ENCODE measurements around the gene SP3. TPM values are rescaled to one million over a fixed set of nuclear protein-coding genes. Genes with fewer than 3 reads are reported as not detected.

The SP3 gene
- total RNA-seq, 2 donors from 2014 or later = 41.0 to 42.8 TPM

GRCh38 chr2:173963323-173963816 is 1.8 kb downstream of the SP3 start:
- H3K27me3 ChIP-seq = no peaks in the 10 kb centered on the region
- peak in 1 of 4 donors; percentile 58 for DNase-seq
- TF ChIP-seq POLR2A (IDR thresholded peaks at IDR 0.05) = no peak
- TF ChIP-seq CTCF (IDR thresholded peaks at IDR 0.05) = peak in 5 of 7 experiments; percentile 20 to 58 (median 44)
- ATAC-seq = peak; percentile 3
- no peaks in the 10 kb centered on the region for H3K36me3 ChIP-seq (replicated peaks in 1 of 2; ENCODE audit: insufficient read depth in 1 of 2, low read depth in 2 of 2)
- H3K4me1 ChIP-seq = peaks cover 49% of the 10 kb centered on the region
- H3K27ac ChIP-seq = peak overlapping the region; percentile 92 to 100 (median 100)
- peak overlapping the region; percentile 37 to 99 for H3K4me3 ChIP-seq
- intact Hi-C loops (cut with DNase I) = no loop called here
- WGBS, 2 donors = 0 to 1% methylated on average over 17 to 36 of the region's 44 CpGs
- H3K9me3 ChIP-seq = no peaks in the 10 kb centered on the region

GRCh38 chr2:173962583-173963110 is 2.5 kb downstream of the SP3 start:
- TF ChIP-seq CTCF (IDR thresholded peaks at IDR 0.05) = no peak
- no peak for TF ChIP-seq POLR2A (IDR thresholded peaks at IDR 0.05)
- no peaks in the 10 kb centered on the region for H3K9me3 ChIP-seq
- H3K27ac ChIP-seq = peak overlapping the region in 3 of 4 donors; percentile 99 to 100 (median 100)
- no peaks in the 10 kb centered on the region for H3K27me3 ChIP-seq
- no peaks in the 10 kb centered on the region for H3K36me3 ChIP-seq (replicated peaks in 1 of 2; ENCODE audit: insufficient read depth in 1 of 2, low read depth in 2 of 2)
- no peak for DNase-seq
- no peak for ATAC-seq
- peaks cover 55% of the 10 kb centered on the region for H3K4me1 ChIP-seq
- intact Hi-C loops (cut with DNase I) = no loop called here
- peak overlapping the region in 1 of 2 donors; percentile 37 for H3K4me3 ChIP-seq
- 9 to 11% methylated on average over 4 of the region's 4 CpGs for whole genome bisulfite sequencing, 2 donors

GRCh38 chr2:173962031-173962430 is 3.1 kb downstream of the SP3 start:
- peaks cover 59% of the 10 kb centered on the region for H3K4me1 ChIP-seq
- intact Hi-C loops (cut with DNase I) = no loop called here
- TF ChIP-seq CTCF (IDR thresholded peaks at IDR 0.05) = no peak
- TF ChIP-seq POLR2A (IDR thresholded peaks at IDR 0.05) = no peak
- DNase-seq = no peak
- H3K9me3 ChIP-seq = no peaks in the 10 kb centered on the region
- H3K36me3 ChIP-seq (replicated peaks in 1 of 2; ENCODE audit: insufficient read depth in 1 of 2, low read depth in 2 of 2) = no peaks in the 10 kb centered on the region
- no peak for ATAC-seq
- H3K27ac ChIP-seq = peak overlapping the region in 3 of 4 donors; percentile 40 to 100 (median 99)
- WGBS, 2 donors = 21 to 24% methylated on average over 1 of the region's 1 CpG
- no peaks in the 10 kb centered on the region for H3K27me3 ChIP-seq
- peak overlapping the region in 1 of 2 donors; percentile 37 for H3K4me3 ChIP-seq

- Histone ChIP-seq H3K4me1 (peaks cover 59% of the 10 kb centered on the region), H3K27ac (peak overlapping the region in 2 of 4 donors; percentile 25 to 100)
Measured at GRCh38 chr2:173961346-173961705, 3.8 kb downstream of the SP3 start.

More at GRCh38 chr2:173961346-173961705, 3.8 kb downstream of the SP3 start:
- no peak overlapping the region for H3K4me3 ChIP-seq
- H3K9me3 ChIP-seq = no peaks in the 10 kb centered on the region
- WGBS, 2 donors = 50 to 73% methylated on average over 1 of the region's 1 CpG
- DNase-seq = no peak
- no peak for ATAC-seq
- H3K27me3 ChIP-seq = no peaks in the 10 kb centered on the region
- TF ChIP-seq CTCF (IDR thresholded peaks at IDR 0.05) = no peak
- no peak for TF ChIP-seq POLR2A (IDR thresholded peaks at IDR 0.05)
- no peaks in the 10 kb centered on the region for H3K36me3 ChIP-seq (replicated peaks in 1 of 2; ENCODE audit: insufficient read depth in 1 of 2, low read depth in 2 of 2)
- intact Hi-C loops (cut with DNase I) = no loop called here

All from body of pancreas (tissue), 4 donors.